ENCODE data around the gene DIO1.
A peak's percentile ranks its signal among the peaks of the same experiment; 100 is the strongest.

DIO1 gene

DNA sequence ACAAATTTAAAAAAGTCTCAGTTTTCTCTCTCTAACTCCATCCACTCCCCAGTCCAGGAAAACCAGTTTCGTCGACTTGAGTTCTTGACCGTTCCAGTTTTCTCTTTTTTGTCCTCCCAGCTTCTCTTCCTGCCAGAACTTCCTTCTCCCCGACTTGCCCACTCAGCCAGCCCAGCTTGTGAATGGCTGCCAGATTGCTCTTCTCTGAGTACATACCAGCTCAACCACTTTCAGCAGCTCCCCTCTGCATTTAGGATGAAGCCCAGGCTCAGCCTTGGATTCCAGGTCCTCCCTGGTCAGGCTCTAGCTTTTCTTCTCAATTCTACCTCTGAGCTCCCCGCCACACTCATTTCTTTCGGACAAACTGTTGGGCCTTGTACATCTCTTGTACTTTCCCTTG is 1.4 kb downstream of the DIO1 start:
- DNase-seq: no peak

DNA sequence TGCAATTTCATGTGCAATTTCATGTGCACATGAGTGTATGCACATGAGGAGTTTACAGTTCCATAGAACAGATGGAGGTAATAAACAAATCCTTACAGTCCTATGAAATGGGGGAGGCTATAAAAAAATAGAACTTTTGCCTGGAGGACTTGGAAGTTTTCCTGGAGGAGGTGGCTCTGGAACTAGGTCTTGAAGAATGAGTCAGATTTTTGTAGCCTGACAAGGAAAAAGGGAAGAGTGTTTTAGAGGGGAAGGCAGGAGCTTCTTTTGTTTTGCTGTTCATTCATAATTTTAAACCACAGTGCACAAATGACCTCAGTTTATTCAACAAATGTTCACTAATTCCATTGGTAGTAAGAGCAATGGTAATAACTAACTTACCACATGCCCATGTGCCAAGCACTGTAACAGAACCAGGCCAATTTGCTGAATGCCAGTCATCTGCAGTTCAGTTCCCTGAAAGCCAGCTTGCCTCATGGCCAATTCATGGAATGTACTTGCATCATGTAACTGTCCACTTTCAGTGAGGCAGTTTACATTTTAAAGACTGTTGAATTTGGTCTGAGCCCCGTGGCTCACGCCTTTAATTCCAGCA is 2.7 kb downstream of the DIO1 start:
- DNase-seq: no peak

DNA sequence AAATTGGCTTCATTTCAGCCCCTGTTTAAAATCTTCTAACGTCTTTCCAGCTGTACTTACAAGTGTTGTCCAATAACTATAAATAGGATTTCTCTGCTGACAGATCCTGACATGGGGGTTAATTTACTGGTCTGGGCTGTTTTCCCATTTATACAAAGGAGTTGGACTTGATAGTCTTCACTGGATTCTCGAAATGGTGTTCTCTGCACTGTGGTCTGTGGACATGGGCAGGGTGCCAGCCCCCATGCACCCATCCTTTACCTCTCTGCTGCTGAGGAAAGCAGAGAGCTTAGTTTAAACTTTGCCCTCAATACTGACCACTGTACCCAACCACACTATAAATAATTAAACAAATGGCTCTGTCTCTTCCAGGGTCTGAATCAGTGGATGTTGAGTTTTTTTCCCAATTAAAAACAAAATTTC is 5.2 kb downstream of the DIO1 start:
- DNase-seq: no peak

DNA sequence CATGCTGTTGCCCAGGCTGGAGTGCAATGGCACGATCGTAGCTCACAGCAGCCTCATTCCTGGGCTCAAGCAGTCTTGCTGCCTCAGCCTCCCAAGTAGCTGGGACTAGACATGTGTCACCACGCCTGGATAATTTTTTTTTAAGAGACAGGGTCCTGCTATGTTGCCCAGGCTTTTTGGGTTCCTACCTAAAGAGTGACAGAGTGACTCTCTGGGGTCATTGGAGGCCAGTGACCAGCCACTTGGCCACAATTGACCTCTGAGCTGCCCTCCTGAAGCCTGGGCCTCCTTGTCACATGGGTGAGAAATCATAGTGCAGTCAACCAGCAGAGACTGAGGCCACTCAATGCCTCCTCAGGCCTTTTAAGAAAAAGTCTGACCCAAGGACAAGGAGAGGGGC is 5.7 kb downstream of the DIO1 start:
- no peak for DNase-seq

DNA sequence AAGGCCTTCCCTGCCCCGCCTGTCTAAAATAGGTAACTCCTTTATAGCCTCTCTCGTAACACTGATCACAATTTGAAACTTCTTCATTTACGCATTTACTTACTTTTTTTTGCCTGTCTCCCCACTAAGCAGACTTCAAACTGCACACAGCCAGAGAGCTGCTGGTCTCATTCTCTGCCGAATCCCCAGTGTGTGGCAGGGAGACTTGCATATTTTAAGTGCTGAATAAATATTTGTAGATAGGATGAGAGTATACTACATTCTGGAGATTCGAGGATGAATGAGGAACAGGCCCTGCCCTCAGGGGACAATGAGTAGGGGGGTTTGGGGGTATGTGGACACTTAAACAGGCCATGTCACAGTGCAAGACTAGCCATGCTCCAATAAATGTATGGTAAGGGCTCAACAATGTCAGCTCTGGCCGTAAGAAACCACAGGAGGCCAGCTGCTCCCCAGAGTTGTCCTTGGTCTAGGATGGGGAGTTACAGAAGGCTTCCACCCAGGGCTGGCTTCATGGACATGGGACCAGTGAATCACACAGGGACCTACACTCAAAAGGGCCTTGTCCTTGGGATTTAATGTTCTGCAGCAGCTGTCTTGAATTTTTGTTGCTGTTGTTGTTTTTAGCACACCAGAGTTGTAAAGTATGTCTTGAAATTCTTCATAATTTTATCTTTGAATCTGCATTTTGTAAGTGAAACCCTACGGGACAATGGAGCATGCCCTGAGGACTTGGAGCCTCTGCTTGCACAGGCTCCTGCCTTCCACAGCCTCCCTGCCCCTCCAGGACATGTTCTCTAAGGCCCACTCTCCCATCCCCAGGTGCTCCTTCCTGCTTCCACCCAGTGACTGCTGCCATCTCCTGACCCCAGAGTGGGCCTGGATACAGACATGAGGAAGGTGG is 8.5 kb downstream of the DIO1 start:
- no peak for DNase-seq

DNA sequence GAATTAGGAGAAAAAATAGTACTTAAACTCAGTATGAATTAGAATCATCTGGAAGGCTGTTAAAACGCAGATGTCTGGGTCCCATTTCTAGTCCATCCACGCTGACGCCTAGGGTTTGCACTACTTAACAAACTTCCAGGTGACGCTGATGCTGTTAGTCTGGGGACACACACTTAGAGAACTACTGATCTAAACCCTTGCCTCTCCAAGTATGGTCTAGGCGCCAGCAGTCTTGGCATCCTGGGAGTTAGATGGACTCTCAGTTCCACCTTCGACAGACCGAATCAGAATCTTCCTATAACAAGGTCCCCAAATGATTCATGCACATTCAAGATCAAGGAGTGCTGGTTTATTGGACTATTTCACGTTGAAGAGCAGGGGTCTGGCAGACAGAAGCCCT is 11.5 kb downstream of the DIO1 start:
- DNase-seq: no peak

DNA sequence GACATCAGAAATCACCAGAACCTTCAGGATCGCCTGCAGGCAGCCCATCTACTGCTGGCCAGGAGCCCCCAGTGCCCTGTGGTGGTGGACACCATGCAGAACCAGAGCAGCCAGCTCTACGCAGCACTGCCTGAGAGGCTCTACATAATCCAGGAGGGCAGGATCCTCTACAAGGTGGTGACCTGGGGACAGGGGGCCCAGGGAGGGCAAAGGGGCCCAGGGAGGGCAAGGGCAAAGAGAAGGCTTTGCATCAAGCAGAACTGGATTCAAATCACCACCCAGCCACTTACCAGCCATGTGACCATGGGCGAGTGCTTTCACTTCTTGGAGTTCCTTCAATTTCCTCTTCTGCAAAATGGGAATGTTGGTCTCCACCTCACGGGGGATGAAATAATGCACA is 12.1 kb downstream of the DIO1 start:
- DNase-seq: no peak

DNA sequence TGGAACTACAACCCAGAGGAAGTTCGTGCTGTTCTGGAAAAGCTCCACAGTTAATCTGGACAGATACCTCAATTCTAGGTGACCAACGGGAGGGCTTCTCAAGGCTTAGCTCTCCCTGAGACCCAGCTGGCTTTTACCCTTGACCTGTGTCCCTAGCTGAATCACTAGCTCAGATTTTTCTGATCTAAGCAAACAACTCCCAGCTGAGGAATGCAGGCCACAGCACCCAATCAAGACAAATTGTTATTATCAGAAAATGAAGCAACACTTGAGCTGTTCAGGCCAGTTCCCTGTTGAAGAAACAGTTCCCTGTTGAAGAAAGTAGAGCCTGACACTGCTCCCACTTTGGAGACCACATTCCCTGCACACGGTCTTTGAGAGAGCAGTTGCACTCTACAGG is 16.0 kb downstream of the DIO1 start:
- DNase-seq: no peak

DNA sequence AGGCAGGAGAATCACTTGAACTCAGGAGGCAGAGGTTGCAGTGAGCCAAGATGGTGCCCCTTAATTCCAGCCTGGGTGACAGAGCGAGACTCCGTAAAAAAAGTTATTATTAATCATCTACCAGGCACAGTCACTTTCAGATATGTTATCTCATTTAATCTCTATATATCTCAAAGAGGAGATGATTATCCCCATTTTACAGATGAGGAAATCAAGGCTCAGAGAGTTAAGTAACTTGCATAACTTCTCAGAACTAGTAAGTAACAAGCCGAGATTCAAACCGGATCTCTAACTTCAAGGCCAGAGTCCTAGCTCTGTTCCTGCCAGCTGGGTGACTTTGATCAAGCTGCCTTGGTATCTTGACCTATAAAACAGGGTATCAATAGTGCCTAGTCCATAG is 17.5 kb downstream of the DIO1 start:
- DNase-seq: no peak

DNA sequence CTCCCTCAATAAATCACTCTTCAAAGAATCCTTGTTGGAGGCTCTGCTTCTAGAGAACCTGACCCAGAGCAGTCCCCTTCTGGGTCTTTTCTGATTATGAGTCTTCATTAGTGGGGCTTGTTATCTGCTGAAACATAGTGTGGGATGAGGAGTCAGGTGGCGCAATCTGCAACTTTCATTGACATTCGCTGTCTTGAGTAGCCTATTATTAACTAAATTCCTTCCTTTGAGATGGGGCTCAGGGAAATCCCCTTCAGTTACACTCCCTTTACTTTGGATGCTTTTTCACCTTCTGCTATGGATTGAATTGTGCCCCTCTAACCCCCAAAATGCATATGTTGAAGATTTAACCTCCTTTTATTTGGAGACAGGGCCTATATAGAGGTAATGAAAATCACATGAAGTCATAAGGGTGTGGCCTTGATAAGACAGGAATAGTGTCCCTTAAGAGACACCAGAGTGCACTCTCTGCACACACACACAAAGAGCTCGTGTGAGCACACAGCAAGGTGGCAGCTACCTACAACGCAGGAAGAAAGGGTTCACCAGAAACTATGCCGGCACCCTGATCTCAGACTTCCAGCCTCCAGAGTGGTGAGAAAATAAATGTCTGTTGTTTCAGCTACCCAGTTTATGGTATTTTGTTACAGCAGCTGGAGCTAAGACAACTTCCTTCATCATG is 19.5 kb downstream of the DIO1 start:
- peak; percentile 46 for DNase-seq

DNA sequence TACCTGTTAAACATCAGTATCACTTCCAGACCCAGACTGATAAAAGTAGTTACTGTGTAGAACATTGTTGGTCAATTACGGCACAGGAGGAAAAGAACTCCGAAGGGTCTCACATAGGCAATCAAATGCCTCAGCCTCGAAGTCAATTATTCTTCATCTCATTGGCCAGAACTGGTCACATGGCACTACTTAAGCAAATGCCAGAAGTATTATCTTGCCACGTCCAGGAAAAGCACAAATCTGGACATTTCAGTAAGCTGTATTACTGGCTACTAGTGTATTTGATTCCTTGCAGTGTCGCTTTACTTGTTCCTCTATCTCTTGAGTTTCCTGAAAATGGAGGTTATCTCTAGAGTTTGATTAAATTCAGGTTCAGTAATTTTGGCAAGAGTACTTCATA is 24.4 kb downstream of the DIO1 start:
- DNase-seq: peak; percentile 9

DNA sequence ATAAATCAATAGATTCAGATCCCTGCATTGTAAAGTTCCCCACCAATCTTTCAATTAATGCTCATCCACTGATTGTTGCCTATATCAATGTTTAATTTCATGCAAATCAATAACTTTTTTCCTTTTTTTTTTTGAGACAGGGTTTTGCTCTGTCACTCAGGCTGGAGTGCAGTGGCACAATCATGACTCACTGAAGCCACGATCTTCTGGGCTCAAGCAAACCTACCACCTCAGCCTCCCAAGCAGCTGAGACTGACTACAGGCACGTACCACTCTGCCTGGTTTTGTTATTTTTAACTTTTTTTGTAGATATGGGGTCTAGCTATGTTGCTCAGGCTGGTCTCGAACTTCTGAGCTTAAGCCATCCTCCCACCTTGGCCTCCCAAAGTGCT is 25.7 kb downstream of the DIO1 start:
- no peak for DNase-seq

DNA sequence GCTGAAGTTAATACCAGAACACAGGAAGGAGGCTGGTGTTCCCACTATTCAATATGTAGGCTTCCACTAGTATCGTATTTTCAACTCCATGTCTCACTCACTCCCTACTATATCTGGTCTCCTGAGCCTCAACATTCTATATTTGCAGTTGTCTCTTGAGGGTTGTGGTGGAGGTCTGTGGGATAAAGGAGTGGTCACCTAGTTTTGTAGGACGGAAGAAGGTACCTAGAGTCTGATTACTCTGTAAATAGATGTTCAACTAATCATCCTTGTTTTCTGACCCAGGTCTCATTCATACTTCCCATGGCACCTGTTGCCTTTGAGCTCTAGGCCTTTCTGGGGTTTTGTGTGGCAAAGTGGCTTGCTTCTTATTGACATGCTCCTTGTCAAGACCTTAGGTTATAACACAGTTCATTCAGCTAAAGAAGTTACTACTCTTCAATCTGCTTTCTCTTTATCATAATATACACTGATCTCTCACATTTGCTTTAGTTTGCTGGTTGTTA is 33.4 kb downstream of the DIO1 start:
- DNase-seq: no peak

DNA sequence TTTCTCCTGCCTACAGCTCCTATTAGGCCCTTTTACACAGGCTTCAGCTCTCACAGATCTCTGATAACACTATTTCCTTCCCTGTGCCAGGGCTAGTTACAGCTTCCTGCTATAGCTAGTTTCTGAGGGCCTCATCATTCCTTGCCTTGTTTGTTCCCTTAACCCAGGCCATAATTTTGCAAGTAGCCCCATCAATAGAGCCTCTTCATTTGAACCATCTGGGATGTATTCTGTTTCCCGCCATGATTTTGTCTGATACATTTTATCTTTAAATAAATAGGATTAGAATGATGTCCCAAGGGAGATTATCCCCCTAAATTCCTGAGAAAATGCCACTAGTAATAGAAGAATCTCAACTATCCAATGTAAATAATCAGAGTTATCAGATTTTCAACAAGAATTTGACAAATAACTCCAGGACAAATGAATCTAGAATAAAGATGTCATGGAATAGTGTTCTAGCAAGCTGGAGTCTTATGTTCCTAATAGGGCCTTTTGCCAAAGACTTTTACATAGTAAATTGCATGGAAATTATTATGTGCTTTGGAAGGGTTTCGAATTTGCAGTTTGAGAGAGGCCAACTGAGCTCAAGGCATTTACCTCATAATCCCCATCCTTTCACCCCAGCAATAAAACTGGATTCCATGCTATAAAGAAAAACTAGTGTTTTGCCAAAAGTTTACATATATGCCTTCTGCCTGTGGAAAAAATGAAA is 35.4 kb downstream of the DIO1 start:
- no peak for DNase-seq

DNA sequence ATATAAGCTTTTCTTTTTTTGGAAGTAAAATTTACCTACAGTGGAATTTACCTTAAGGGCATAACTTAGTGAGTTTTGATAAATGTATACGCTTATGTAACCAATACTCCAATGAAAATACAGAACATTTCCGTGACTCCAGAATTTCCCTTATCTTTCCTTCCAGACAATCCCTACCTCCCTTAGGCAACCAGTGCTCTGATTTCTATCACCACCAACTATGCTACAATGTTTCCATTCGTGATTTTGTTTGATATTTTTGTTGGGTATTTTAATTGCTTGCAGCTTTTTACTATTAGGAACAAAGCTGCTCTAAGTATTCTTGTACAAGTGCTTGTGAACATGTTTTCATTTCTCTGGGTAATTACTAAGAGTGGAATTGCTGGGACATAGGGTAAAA is 36.9 kb downstream of the DIO1 start:
- DNase-seq: no peak

DNA sequence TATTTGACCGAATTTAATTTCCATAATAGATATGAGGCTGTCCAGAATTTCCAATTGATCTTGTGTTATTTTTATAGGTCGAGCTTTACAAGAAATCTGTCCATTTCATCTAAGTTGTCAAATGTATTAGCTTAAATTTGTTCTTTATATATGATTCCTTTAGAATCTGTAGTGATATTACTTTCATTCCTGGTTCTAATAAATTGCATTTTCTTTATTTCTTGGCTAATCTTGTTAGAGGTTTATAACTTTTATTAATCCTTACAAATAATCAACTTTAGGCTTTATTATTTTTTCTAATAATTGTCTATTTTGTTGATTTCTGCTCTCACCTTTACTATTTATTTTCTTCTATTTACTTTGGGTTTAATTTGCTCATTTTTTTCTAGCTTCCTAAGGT is 37.5 kb downstream of the DIO1 start:
- DNase-seq: no peak

DNA sequence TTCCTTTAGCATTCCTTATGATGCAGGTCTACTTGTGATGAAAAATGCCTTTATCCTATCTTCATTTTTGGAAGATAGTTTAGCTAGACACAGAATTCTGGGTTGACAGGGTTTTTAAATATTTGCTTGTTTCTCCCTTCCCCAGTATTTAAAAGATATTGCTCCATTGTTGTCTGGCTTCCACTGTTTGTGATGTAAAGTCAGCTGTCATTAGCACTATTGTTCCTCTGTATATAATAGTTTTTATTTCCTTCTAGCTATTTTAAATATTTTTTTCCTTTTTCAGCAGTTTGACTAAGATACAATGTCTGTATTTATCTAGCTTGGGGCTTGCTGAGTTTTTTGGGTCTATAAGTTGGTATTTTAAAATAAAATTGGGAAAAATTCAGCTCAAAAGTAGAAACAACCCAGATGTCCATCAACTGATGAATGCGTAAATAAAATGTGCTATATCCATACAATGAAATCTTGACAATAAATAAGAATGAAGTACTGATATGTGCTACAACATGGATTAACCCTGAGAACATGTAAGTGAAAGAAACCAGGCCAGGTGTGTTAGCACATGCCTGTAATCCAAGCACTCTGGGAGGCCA is 40.3 kb downstream of the DIO1 start:
- DNase-seq: no peak

DNA sequence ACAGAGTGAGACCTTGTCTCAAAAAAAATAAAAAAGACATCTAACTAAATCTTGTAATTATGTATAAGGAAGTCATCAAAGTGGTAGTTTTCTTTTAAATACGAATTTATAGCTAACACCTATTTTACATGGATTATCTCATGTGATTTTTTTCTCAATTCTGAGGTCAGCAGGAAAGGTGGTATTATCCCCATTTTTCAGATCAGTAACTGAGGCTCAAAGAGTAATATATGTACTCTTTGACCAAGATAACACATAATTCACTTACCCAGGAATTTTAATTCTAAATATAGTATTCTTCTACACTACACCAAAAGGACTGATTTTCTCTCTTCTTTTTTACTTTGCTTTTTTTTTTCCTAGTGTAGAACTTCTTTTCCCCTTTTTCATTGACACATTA is 42.4 kb downstream of the DIO1 start:
- DNase-seq: no peak

DNA sequence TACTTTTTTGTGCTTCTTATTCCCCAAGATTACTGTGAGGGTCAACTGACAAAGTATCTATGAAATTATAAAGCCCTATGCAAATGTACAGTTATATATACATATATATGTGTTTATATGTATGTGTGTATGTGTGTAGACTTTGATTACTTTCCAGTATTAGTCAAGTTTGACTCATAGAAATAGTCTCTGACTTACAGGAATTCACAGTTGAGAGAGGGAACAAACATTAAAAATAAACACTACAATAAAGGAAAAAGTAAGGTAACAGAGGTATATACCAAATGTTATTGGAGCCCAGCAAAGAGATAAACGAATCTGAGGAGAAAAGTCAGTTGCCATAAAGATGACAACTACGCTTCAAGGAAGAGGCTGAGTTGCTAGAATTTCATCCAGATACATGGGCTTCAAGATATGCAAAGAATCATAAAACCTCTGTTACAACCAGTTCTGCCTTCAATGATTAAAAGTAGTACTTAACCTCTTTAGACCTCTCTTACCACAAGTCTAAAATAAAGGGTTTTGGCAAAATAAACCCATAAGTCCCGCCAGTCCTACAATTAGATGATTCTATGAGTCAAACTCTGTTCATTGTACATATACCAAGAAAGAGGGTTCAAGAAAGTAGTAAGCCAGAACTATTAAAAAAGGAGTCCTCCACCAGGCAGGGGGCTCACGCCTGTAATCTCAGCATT is 44.3 kb downstream of the DIO1 start:
- no peak for DNase-seq

DNA sequence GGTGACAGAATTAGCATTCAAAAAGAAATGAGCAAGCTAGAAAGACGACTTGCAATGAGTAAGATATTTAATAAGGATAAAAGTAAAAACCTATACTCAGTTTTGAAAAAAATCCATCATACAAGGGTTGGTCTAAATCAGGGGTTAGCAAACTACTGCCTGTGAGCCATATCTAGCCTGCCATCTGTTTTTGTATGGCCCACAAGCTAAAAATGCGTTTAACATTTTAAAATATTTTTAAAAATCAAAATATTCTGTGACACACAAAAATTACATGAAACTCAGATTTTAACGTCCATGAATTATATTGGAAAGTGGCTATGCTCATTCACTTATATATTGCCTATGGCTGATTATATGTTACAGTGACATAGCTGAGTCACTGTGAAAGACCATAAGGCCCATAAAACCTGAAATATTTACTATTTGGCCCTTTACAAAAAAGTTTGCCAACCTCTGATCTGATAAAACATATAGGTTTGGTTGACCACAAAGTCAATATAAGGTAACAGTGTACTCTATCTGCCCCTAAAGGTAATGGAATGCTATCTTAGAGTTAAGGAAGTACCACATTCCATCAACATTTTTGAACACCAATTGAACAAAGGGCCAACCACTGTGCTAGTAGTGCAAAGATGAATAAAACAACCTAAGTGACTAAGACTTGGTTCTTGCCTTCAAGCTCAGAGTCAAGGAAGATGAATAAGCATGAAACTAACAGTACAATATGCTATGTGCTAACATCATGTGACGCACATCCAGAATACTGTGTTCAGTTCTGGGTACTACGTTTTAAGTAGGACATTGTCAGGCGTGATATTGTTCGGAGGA is 48.4 kb downstream of the DIO1 start:
- peak; percentile 48 for DNase-seq

DNA sequence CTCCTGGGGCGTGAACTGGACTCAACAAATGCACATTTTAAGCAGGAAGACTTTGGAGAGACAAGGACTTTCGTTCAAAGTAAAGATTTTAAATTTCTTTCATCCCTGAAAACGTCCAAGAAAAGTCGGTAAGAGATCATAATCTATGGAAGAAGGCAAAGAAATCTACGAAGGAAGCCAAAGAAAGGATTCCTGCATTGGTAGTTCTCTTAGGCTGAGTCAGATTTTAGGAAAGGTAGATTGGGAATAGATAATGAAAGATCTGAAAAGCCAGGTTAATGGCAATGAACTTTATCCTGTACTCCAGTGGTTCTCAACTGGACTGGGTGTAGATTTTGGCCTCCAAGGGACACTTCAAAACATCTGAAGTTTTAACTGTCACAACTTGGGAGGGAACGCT is 49.1 kb downstream of the DIO1 start:
- DNase-seq: no peak

Data from hematopoietic multipotent progenitor cell treated with erythropoietin and hydrocortisone succinate and interleukin-3 and kit ligand, for 8 days (in vitro differentiated cells).